Activated T-cell treated with anti-CD3 and anti-CD28 coated beads, Interleukin-2, amount 50 U/mL, for 24 hours (primary cell): ENCODE data around the gene DOCK1.
"Not testable (repeated sequence)": the region's sequence is repeated elsewhere in the genome, so short reads cannot be mapped to it uniquely, and the experiment has no call there.

Experiments used
- DNase-seq: peaks from one replicate; pipeline ENCODE4 v3.0.0-alpha.2; 2020
- H3K27ac Mint-ChIP-seq: 2 replicates; pipeline ENCODE4 v1.8.0; 2020; ENCODE audit warnings: mild to moderate bottlenecking, mixed read lengths
- H3K27me3 Mint-ChIP-seq: 2 replicates; pipeline ENCODE4 v1.8.0; 2020; ENCODE audit warnings: mixed read lengths
- H3K36me3 Mint-ChIP-seq: 2 replicates; pipeline ENCODE4 v1.8.0; 2020; ENCODE audit warnings: low read depth, mixed read lengths
- H3K4me1 Mint-ChIP-seq: 2 replicates; pipeline ENCODE4 v1.8.0; 2020; ENCODE audit warnings: low read depth, mixed read lengths
- H3K4me3 Mint-ChIP-seq: 2 replicates; pipeline ENCODE4 v1.8.0; 2020; ENCODE audit warnings: mild to moderate bottlenecking, moderate library complexity, mixed read lengths
- H3K9me3 Mint-ChIP-seq: 2 replicates; pipeline ENCODE4 v1.8.0; 2020; ENCODE audit warnings: mixed read lengths

The DOCK1 gene

GRCh38 chr10:126908729-126909128, 3.5 kb downstream of the DOCK1 start:
- Mint-ChIP-seq H3K27me3 (peaks cover 29% of the 10 kb centered on the region), H3K9me3 (no peaks in the 10 kb centered on the region), H3K4me3 (no peak overlapping the region), H3K4me1 (no peaks in the 10 kb centered on the region), H3K36me3 (no peaks in the 10 kb centered on the region), H3K27ac (no peak overlapping the region)
- DNase-seq = no peak

- Mint-ChIP-seq H3K4me1 (no peaks in the 10 kb centered on the region), H3K4me3 (no peak overlapping the region), H3K9me3 (no peaks in the 10 kb centered on the region), H3K27me3 (peaks cover 26% of the 10 kb centered on the region), H3K27ac (no peak overlapping the region), H3K36me3 (no peaks in the 10 kb centered on the region)
- DNase-seq = no peak
These were observed 3.9 kb downstream of the DOCK1 start for GRCh38 chr10:126909147-126909546.

- H3K36me3 Mint-ChIP-seq = no peaks in the 10 kb centered on the region
- no peaks in the 10 kb centered on the region for H3K4me1 Mint-ChIP-seq
- DNase-seq = no peak
- H3K27me3 Mint-ChIP-seq = peaks cover 18% of the 10 kb centered on the region
- no peak overlapping the region for H3K4me3 Mint-ChIP-seq
- H3K9me3 Mint-ChIP-seq = peaks cover 5% of the 10 kb centered on the region
- no peak overlapping the region for H3K27ac Mint-ChIP-seq
These were observed 5.0 kb downstream of the DOCK1 start for GRCh38 chr10:126910196-126910595.

- H3K27me3 Mint-ChIP-seq = peaks cover 16% of the 10 kb centered on the region
- H3K36me3 Mint-ChIP-seq = no peaks in the 10 kb centered on the region
- H3K9me3 Mint-ChIP-seq = peaks cover 8% of the 10 kb centered on the region
- no peak overlapping the region for H3K27ac Mint-ChIP-seq
- H3K4me1 Mint-ChIP-seq = no peaks in the 10 kb centered on the region
- H3K4me3 Mint-ChIP-seq = no peak overlapping the region
- no peak for DNase-seq
These were observed 5.6 kb downstream of the DOCK1 start for GRCh38 chr10:126910798-126911197.

GRCh38 chr10:126911301-126911700, 6.1 kb downstream of the DOCK1 start:
- peaks cover 15% of the 10 kb centered on the region for H3K27me3 Mint-ChIP-seq
- peaks cover 10% of the 10 kb centered on the region for H3K9me3 Mint-ChIP-seq
- DNase-seq = no peak
- H3K27ac Mint-ChIP-seq = no peak overlapping the region
- H3K4me1 Mint-ChIP-seq = no peaks in the 10 kb centered on the region
- H3K36me3 Mint-ChIP-seq = no peaks in the 10 kb centered on the region
- no peak overlapping the region for H3K4me3 Mint-ChIP-seq

- DNase-seq = no peak
- Mint-ChIP-seq H3K9me3 (peaks cover 10% of the 10 kb centered on the region), H3K27me3 (peaks cover 3% of the 10 kb centered on the region), H3K27ac (no peak overlapping the region), H3K36me3 (no peaks in the 10 kb centered on the region), H3K4me1 (no peaks in the 10 kb centered on the region), H3K4me3 (no peak overlapping the region)
These were observed 8.1 kb downstream of the DOCK1 start for GRCh38 chr10:126913316-126913715.

- Mint-ChIP-seq H3K27me3 (no peaks in the 10 kb centered on the region), H3K27ac (no peak overlapping the region), H3K36me3 (no peaks in the 10 kb centered on the region), H3K4me1 (no peaks in the 10 kb centered on the region), H3K9me3 (peaks cover 10% of the 10 kb centered on the region), H3K4me3 (no peak overlapping the region)
- no peak for DNase-seq
These were observed 9.3 kb downstream of the DOCK1 start for GRCh38 chr10:126914561-126914960.

GRCh38 chr10:126916952-126917351, 11.7 kb downstream of the DOCK1 start:
- peaks cover 14% of the 10 kb centered on the region for H3K9me3 Mint-ChIP-seq
- not testable (repeated sequence) for H3K27ac Mint-ChIP-seq, H3K4me3 Mint-ChIP-seq, DNase-seq, H3K4me1 Mint-ChIP-seq, H3K27me3 Mint-ChIP-seq, H3K36me3 Mint-ChIP-seq

GRCh38 chr10:126917375-126917774, 12.1 kb downstream of the DOCK1 start:
- Mint-ChIP-seq H3K36me3 (no peaks in the 10 kb centered on the region), H3K27me3 (no peaks in the 10 kb centered on the region), H3K4me3 (no peak overlapping the region), H3K9me3 (peaks cover 14% of the 10 kb centered on the region), H3K27ac (no peak overlapping the region), H3K4me1 (no peaks in the 10 kb centered on the region)
- no peak for DNase-seq

- Mint-ChIP-seq H3K27ac (no peak overlapping the region), H3K36me3 (no peaks in the 10 kb centered on the region), H3K9me3 (peaks cover 14% of the 10 kb centered on the region), H3K4me3 (no peak overlapping the region), H3K4me1 (no peaks in the 10 kb centered on the region), H3K27me3 (no peaks in the 10 kb centered on the region)
- no peak for DNase-seq
These were observed 13.0 kb downstream of the DOCK1 start for GRCh38 chr10:126917975-126918908.

GRCh38 chr10:126919426-126919825, 14.2 kb downstream of the DOCK1 start:
- peaks cover 14% of the 10 kb centered on the region for H3K9me3 Mint-ChIP-seq
- H3K4me3 Mint-ChIP-seq = no peak overlapping the region
- H3K4me1 Mint-ChIP-seq = no peaks in the 10 kb centered on the region
- no peaks in the 10 kb centered on the region for H3K27me3 Mint-ChIP-seq
- no peak overlapping the region for H3K27ac Mint-ChIP-seq
- no peak for DNase-seq
- H3K36me3 Mint-ChIP-seq = no peaks in the 10 kb centered on the region

GRCh38 chr10:126921162-126921561, 15.9 kb downstream of the DOCK1 start:
- H3K9me3 Mint-ChIP-seq = peaks cover 4% of the 10 kb centered on the region
- H3K36me3 Mint-ChIP-seq = no peaks in the 10 kb centered on the region
- H3K27ac Mint-ChIP-seq = no peak overlapping the region
- no peak overlapping the region for H3K4me3 Mint-ChIP-seq
- no peaks in the 10 kb centered on the region for H3K4me1 Mint-ChIP-seq
- no peak for DNase-seq
- H3K27me3 Mint-ChIP-seq = no peaks in the 10 kb centered on the region

- Mint-ChIP-seq H3K36me3 (no peaks in the 10 kb centered on the region), H3K9me3 (peaks cover 4% of the 10 kb centered on the region), H3K27ac (no peak overlapping the region), H3K4me3 (no peak overlapping the region), H3K27me3 (no peaks in the 10 kb centered on the region), H3K4me1 (no peaks in the 10 kb centered on the region)
- DNase-seq = no peak
These were observed 16.8 kb downstream of the DOCK1 start for GRCh38 chr10:126921974-126922525.

- Mint-ChIP-seq H3K4me1 (no peaks in the 10 kb centered on the region), H3K27ac (no peak overlapping the region), H3K27me3 (no peaks in the 10 kb centered on the region), H3K36me3 (no peaks in the 10 kb centered on the region), H3K9me3 (peaks cover 6% of the 10 kb centered on the region), H3K4me3 (no peak overlapping the region)
- DNase-seq = no peak
These were observed 19.1 kb downstream of the DOCK1 start for GRCh38 chr10:126924180-126924914.

GRCh38 chr10:126924915-126925300, 19.7 kb downstream of the DOCK1 start:
- H3K9me3 Mint-ChIP-seq = peaks cover 6% of the 10 kb centered on the region
- DNase-seq = no peak
- H3K27me3 Mint-ChIP-seq = no peaks in the 10 kb centered on the region
- no peak overlapping the region for H3K4me3 Mint-ChIP-seq
- no peak overlapping the region for H3K27ac Mint-ChIP-seq
- H3K36me3 Mint-ChIP-seq = no peaks in the 10 kb centered on the region
- no peaks in the 10 kb centered on the region for H3K4me1 Mint-ChIP-seq
